Coronary artery (tissue), 2 donors: ENCODE measurements around the gene LIN28A.

Experiments used
- DNase-seq: peaks from one replicate; pipeline ENCODE4 v3.0.0-alpha.2; 2017; ENCODE audit warnings: low spot score
- H3K27ac ChIP-seq, 2 donors: fragments of 200-600 bp; sonication (generic); one replicate each; pipeline ENCODE4 v1.5.1; 2016 to 2019
- H3K4me3 ChIP-seq: fragments of 200-600 bp; sonication (generic); 2 replicates; pipeline ENCODE4 v1.5.1; 2016; ENCODE audit warnings: mild to moderate bottlenecking, moderate library complexity
- CTCF ChIP-seq: fragments of 200-600 bp; sonication (generic); IDR thresholded peaks from one replicate; pipeline ENCODE4 v1.5.1; 2019; ENCODE audit warnings: antibody characterized with exemption

The LIN28A gene

GRCh38 chr1:26388791-26389445 lies 21.7 kb upstream of the LIN28A start:
- no peak for TF ChIP-seq CTCF
- Histone ChIP-seq H3K4me3 (no peak overlapping the region), H3K27ac (no peak overlapping the region)
- no peak for DNase-seq

GRCh38 chr1:26389604-26390247 lies 20.9 kb upstream of the LIN28A start:
- Histone ChIP-seq H3K27ac (no peak overlapping the region), H3K4me3 (no peak overlapping the region)
- DNase-seq = no peak
- no peak for TF ChIP-seq CTCF

GRCh38 chr1:26391450-26391849 lies 19.2 kb upstream of the LIN28A start:
- Histone ChIP-seq H3K27ac (no peak overlapping the region), H3K4me3 (no peak overlapping the region)
- DNase-seq = no peak
- no peak for TF ChIP-seq CTCF

GRCh38 chr1:26395754-26396153 lies 14.9 kb upstream of the LIN28A start:
- no peak for TF ChIP-seq CTCF
- Histone ChIP-seq H3K27ac (no peak overlapping the region), H3K4me3 (no peak overlapping the region)
- no peak for DNase-seq

- no peak overlapping the region for H3K27ac ChIP-seq
- no peak for DNase-seq
- TF ChIP-seq CTCF = no peak
- H3K4me3 ChIP-seq = no peak overlapping the region
These were observed 11.6 kb upstream of the LIN28A start for GRCh38 chr1:26399034-26399433.

GRCh38 chr1:26401891-26402290 lies 8.7 kb upstream of the LIN28A start:
- H3K4me3 ChIP-seq = no peak overlapping the region
- TF ChIP-seq CTCF = no peak
- no peak for DNase-seq

GRCh38 chr1:26403656-26404055 lies 7.0 kb upstream of the LIN28A start:
- Histone ChIP-seq H3K27ac (no peak overlapping the region), H3K4me3 (no peak overlapping the region)
- TF ChIP-seq CTCF = no peak
- no peak for DNase-seq

More at GRCh38 chr1:26401891-26402290, 8.7 kb upstream of the LIN28A start:
- H3K27ac ChIP-seq = no peak overlapping the region
